Measurements from ENCODE around the gene PEAK1. TPM values are rescaled to one million over a fixed set of nuclear protein-coding genes. Genes with fewer than 3 reads are reported as not detected.

Gene PEAK1
- total RNA-seq, 1 donor from 2014 or later, result 10.2 TPM

- Histone ChIP-seq H3K27me3 (ENCODE audit: control insufficient read depth, insufficient read depth, low read length) (no peaks in the 10 kb centered on the region), H3K36me3 (ENCODE audit: control insufficient read depth, insufficient read depth, low read length) (no peaks in the 10 kb centered on the region), H3K4me3 (ENCODE audit: low read depth, low read length) (no peak overlapping the region)
- DNase-seq (ENCODE audit: low read depth), result no peak
- no peak for TF ChIP-seq CTCF (IDR thresholded peaks at IDR 0.05; ENCODE audit: insufficient read depth, low read length, poor library complexity, severe bottlenecking)
These were observed 179.9 kb downstream of the PEAK1 start for GRCh38 chr15:77239882-77240608.

GRCh38 chr15:77235566-77235965, 184.3 kb downstream of the PEAK1 start:
- Histone ChIP-seq H3K27me3 (ENCODE audit: control insufficient read depth, insufficient read depth, low read length) (no peaks in the 10 kb centered on the region), H3K4me3 (ENCODE audit: low read depth, low read length) (no peak overlapping the region), H3K36me3 (ENCODE audit: control insufficient read depth, insufficient read depth, low read length) (no peaks in the 10 kb centered on the region)
- no peak for DNase-seq (ENCODE audit: low read depth)
- no peak for TF ChIP-seq CTCF (IDR thresholded peaks at IDR 0.05; ENCODE audit: insufficient read depth, low read length, poor library complexity, severe bottlenecking)

GRCh38 chr15:77228828-77229227, 191.1 kb downstream of the PEAK1 start:
- Histone ChIP-seq H3K4me3 (ENCODE audit: low read depth, low read length) (no peak overlapping the region), H3K27me3 (ENCODE audit: control insufficient read depth, insufficient read depth, low read length) (no peaks in the 10 kb centered on the region), H3K36me3 (ENCODE audit: control insufficient read depth, insufficient read depth, low read length) (no peaks in the 10 kb centered on the region)
- TF ChIP-seq CTCF (IDR thresholded peaks at IDR 0.05; ENCODE audit: insufficient read depth, low read length, poor library complexity, severe bottlenecking), result no peak
- DNase-seq (ENCODE audit: low read depth), result no peak

GRCh38 chr15:77226652-77227051, 193.3 kb downstream of the PEAK1 start:
- no peak for DNase-seq (ENCODE audit: low read depth)
- no peaks in the 10 kb centered on the region for H3K36me3 ChIP-seq (ENCODE audit: control insufficient read depth, insufficient read depth, low read length)
- H3K27me3 ChIP-seq (ENCODE audit: control insufficient read depth, insufficient read depth, low read length), result no peaks in the 10 kb centered on the region
- TF ChIP-seq CTCF (IDR thresholded peaks at IDR 0.05; ENCODE audit: insufficient read depth, low read length, poor library complexity, severe bottlenecking), result no peak
- H3K4me3 ChIP-seq (ENCODE audit: low read depth, low read length), result no peak overlapping the region

- TF ChIP-seq CTCF (IDR thresholded peaks at IDR 0.05; ENCODE audit: insufficient read depth, low read length, poor library complexity, severe bottlenecking), result no peak
- Histone ChIP-seq H3K36me3 (ENCODE audit: control insufficient read depth, insufficient read depth, low read length) (no peaks in the 10 kb centered on the region), H3K27me3 (ENCODE audit: control insufficient read depth, insufficient read depth, low read length) (no peaks in the 10 kb centered on the region), H3K4me3 (ENCODE audit: low read depth, low read length) (no peak overlapping the region)
- no peak for DNase-seq (ENCODE audit: low read depth)
These were observed 194.3 kb downstream of the PEAK1 start for GRCh38 chr15:77225646-77226045.

GRCh38 chr15:77225088-77225487, 194.8 kb downstream of the PEAK1 start:
- no peaks in the 10 kb centered on the region for H3K36me3 ChIP-seq (ENCODE audit: control insufficient read depth, insufficient read depth, low read length)
- no peak for TF ChIP-seq CTCF (IDR thresholded peaks at IDR 0.05; ENCODE audit: insufficient read depth, low read length, poor library complexity, severe bottlenecking)
- H3K27me3 ChIP-seq (ENCODE audit: control insufficient read depth, insufficient read depth, low read length), result no peaks in the 10 kb centered on the region
- no peak for DNase-seq (ENCODE audit: low read depth)
- no peak overlapping the region for H3K4me3 ChIP-seq (ENCODE audit: low read depth, low read length)

Measured in kidney epithelial cell (primary cell).